ENCODE data around the gene PRKCH. TPM values are rescaled to one million over a fixed set of nuclear protein-coding genes. Genes with fewer than 3 reads are reported as not detected.
A peak's percentile ranks its signal among the peaks of the same experiment; 100 is the strongest.

The PRKCH gene
- total and polyA plus RNA-seq, 2 of the 13 experiments (the other 11 are each of a cell fraction or from before 2014, with no cell fraction given): 0.48 to 1.3 TPM

DNA sequence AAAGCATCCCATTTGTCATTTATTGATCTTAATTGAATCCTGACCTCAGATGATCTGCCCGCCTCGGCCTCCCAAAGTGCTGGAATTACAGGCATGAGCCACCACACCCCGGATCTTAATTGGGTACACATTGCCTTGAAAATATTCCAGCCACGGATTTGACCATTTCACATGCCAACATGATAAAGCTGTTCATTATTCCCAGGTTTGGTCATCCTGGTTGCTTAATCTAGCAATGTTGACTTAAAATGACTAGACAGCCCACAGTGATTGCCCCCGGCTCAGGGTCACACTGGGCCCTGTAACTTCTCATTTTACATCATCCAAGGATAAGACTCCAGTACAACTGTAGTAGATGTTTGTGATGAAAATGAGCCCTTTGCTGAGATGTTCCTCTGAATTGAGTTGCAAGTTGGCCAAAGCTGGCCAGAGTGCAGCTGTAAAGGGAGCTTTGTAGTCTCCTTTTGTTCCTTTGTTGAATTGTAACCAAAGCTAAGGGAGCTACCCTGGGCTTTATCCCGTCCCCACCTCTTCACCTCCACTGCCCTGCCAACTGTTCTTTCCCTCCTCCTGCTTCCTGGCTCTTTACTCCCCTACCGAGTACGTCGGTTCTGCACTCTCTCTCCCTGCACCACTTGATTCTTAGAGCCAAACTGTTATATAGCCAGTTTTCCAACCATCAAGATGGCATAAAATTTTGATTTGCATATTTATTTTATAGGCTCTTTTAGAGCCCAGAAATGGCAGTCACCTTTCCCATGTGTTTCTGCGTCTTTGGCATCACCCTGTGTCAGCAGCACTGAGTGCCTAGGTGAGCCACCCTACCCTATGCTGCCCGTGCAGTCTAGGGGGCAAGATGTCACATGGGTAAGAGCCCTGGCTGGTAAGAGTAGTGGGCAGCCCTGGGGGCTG, 232.6 kb downstream of the PRKCH start (continued):
- TF ChIP-seq JARID2 (CRISPR knock-in tag; IDR thresholded peaks at IDR 0.05; ENCODE audit: insufficient replicate concordance) (no peak), AGO2 (optimal IDR thresholded peaks at IDR 0.05; ENCODE audit: low read depth, low read length) (no peak), NR1H2 (CRISPR knock-in tag; IDR thresholded peaks at IDR 0.05; ENCODE audit: borderline replicate concordance, low read depth) (no peak; the same call in 1 of the 2 replicates), NKX3-1 (CRISPR knock-in tag; IDR thresholded peaks at IDR 0.05) (no peak), KLF15 (CRISPR knock-in tag; IDR thresholded peaks at IDR 0.05; ENCODE audit: borderline replicate concordance) (no peak), HOXD1 (CRISPR knock-in tag; IDR thresholded peaks at IDR 0.05) (peak; percentile 92), ZNF431 (CRISPR knock-in tag; IDR thresholded peaks at IDR 0.05; ENCODE audit: borderline replicate concordance, low read depth) (peak; percentile 83; the same call in 1 of the 2 replicates), ZNF761 (CRISPR knock-in tag; conservative IDR thresholded peaks at IDR 0.05) (no peak), CEBPB (IDR thresholded peaks at IDR 0.05; ENCODE audit: borderline replicate concordance, low read depth, low read length) (peak; percentile 98), ZNF30 (CRISPR knock-in tag; IDR thresholded peaks at IDR 0.05) (no peak), KDM2A (CRISPR knock-in tag; IDR thresholded peaks at IDR 0.05; ENCODE audit: borderline replicate concordance, low read depth) (no peak), ZNF7 (CRISPR knock-in tag; IDR thresholded peaks at IDR 0.05) (no peak), ZSCAN20 (CRISPR knock-in tag; IDR thresholded peaks at IDR 0.05; ENCODE audit: borderline replicate concordance) (no peak), NFATC3 (CRISPR knock-in tag; IDR thresholded peaks at IDR 0.05) (no peak), SIN3B (IDR thresholded peaks at IDR 0.05; ENCODE audit: low read length) (no peak), ZC3H4 (CRISPR knock-in tag; IDR thresholded peaks at IDR 0.05; ENCODE audit: borderline replicate concordance) (no peak), ZNF549 (CRISPR knock-in tag; IDR thresholded peaks at IDR 0.05) (no peak)
- TF ChIP-seq, protein P1, sequence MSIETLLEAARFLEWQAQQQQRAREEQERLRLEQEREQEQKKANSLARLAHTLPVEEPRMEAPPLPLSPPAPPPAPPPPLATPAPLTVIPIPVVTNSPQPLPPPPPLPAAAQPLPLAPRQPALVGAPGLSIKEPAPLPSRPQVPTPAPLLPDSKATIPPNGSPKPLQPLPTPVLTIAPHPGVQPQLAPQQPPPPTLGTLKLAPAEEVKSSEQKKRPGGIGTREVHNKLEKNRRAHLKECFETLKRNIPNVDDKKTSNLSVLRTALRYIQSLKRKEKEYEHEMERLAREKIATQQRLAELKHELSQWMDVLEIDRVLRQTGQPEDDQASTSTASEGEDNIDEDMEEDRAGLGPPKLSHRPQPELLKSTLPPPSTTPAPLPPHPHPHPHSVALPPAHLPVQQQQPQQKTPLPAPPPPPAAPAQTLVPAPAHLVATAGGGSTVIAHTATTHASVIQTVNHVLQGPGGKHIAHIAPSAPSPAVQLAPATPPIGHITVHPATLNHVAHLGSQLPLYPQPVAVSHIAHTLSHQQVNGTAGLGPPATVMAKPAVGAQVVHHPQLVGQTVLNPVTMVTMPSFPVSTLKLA (IDR thresholded peaks at IDR 0.05): no peak
- TF ChIP-seq, protein P2, sequence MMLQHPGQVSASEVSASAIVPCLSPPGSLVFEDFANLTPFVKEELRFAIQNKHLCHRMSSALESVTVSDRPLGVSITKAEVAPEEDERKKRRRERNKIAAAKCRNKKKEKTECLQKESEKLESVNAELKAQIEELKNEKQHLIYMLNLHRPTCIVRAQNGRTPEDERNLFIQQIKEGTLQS (CRISPR knock-in tag; IDR thresholded peaks at IDR 0.05): peak; percentile 95
- TF ChIP-seq, protein P3, sequence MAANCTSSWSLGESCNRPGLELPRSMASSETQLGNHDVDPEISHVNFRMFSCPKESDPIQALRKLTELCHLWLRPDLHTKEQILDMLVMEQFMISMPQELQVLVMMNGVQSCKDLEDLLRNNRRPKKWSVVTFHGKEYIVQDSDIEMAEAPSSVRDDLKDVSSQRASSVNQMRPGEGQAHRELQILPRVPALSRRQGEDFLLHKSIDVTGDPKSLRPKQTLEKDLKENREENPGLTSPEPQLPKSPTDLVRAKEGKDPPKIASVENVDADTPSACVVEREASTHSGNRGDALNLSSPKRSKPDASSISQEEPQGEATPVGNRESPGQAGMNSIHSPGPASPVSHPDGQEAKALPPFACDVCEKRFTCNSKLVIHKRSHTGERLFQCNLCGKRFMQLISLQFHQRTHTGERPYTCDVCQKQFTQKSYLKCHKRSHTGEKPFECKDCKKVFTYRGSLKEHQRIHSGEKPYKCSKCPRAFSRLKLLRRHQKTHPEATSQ (CRISPR knock-in tag; IDR thresholded peaks at IDR 0.05; ENCODE audit: borderline replicate concordance): peak; percentile 74; the same call in 1 of the 2 replicates
- TF ChIP-seq, protein P4, sequence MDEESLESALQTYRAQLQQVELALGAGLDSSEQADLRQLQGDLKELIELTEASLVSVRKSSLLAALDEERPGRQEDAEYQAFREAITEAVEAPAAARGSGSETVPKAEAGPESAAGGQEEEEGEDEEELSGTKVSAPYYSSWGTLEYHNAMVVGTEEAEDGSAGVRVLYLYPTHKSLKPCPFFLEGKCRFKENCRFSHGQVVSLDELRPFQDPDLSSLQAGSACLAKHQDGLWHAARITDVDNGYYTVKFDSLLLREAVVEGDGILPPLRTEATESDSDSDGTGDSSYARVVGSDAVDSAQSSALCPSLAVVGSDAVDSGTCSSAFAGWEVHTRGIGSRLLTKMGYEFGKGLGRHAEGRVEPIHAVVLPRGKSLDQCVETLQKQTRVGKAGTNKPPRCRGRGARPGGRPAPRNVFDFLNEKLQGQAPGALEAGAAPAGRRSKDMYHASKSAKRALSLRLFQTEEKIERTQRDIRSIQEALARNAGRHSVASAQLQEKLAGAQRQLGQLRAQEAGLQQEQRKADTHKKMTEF (CRISPR knock-in tag; IDR thresholded peaks at IDR 0.05): peak; percentile 96
- TF ChIP-seq, protein P5, sequence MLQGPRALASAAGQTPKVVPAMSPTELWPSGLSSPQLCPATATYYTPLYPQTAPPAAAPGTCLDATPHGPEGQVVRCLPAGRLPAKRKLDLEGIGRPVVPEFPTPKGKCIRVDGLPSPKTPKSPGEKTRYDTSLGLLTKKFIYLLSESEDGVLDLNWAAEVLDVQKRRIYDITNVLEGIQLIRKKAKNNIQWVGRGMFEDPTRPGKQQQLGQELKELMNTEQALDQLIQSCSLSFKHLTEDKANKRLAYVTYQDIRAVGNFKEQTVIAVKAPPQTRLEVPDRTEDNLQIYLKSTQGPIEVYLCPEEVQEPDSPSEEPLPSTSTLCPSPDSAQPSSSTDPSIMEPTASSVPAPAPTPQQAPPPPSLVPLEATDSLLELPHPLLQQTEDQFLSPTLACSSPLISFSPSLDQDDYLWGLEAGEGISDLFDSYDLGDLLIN (CRISPR knock-in tag; IDR thresholded peaks at IDR 0.05; ENCODE audit: borderline replicate concordance): no peak
